Prostate gland (tissue), 2 donors: ENCODE results near the gene TCF12. TPM values are rescaled to one million over a fixed set of nuclear protein-coding genes. Genes with fewer than 3 reads are reported as not detected.

ENCODE experiments used
- DNase-seq: peaks from one replicate; pipeline ENCODE4 v3.0.0-alpha.2; 2019; ENCODE audit warnings: low spot score
- H3K27ac ChIP-seq, 2 donors: fragments of 200-600 bp; sonication (generic); 2 replicates each; pipeline ENCODE4 v1.5.1; 2017 to 2019
- H3K27me3 ChIP-seq: fragments of 200-600 bp; sonication (generic); replicated peaks from 2 replicates; pipeline ENCODE4 v1.5.1; 2019; ENCODE audit not compliant: insufficient read depth
- H3K36me3 ChIP-seq, 2 donors: fragments of 200-600 bp; sonication (generic); 1 replicate in 1 of 2; 2 replicates in 1 of 2; pipeline versions ENCODE4 v1.5.1 to v1.8.1; 2017 to 2019
- H3K4me1 ChIP-seq: fragments of 200-600 bp; sonication (generic); replicated peaks from 2 replicates; pipeline ENCODE4 v1.5.1; 2019
- H3K4me3 ChIP-seq, 2 donors: fragments of 200-600 bp; sonication (generic); 2 replicates each; pipeline ENCODE4 v1.5.1; 2017 to 2019
- H3K9me3 ChIP-seq: fragments of 200-600 bp; sonication (generic); 2 replicates; pipeline ENCODE4 v1.5.1; 2017
- POLR2A ChIP-seq: fragments of 450-650 bp; IDR thresholded peaks from one replicate; pipeline ENCODE4 v1.6.1; 2016; ENCODE audit warnings: antibody characterized with exemption, mild to moderate bottlenecking
- POLR2AphosphoS5 ChIP-seq: sonication (generic); formaldehyde crosslinking; IDR thresholded peaks from one replicate; pipeline ENCODE4 v1.6.1; 2017; ENCODE audit warnings: antibody characterized with exemption
- WGBS: methylation state at CpG from one replicate; pipeline ENCODE4 v1.1.5; 2018; 5-methylcytosine and 5-hydroxymethylcytosine counted together
- intact Hi-C: fragments of 100-400 bp; cut with DNase I; formaldehyde crosslinking; loops from one replicate; pipeline ENCODE4 v1.14.2; 2022
- total RNA-seq, 2 donors: library from RNA; depleted of rRNA; stranded (reverse); fragments of >200 nt; gene quantifications; one replicate each; pipeline ENCODE4 v1.1.0, GENCODE V29; 2016
- TF ChIP-seq, protein P1 (sequence below), 4 experiments: fragments of 200-600 bp in 2 of 4; fragments of 450-650 bp in 2 of 4; sonication (generic) in 2 of 4; IDR thresholded peaks; 1 replicate in 3 of 4; 2 replicates in 1 of 4; pipeline ENCODE4 v1.5.1; 2016 to 2019; ENCODE audit warnings: antibody characterized with exemption in 4 of 4, mild to moderate bottlenecking in 2 of 4, moderate library complexity in 2 of 4

TCF12 gene
- total RNA-seq, 2 donors from 2014 or later, result 95.4 to 123 TPM

DNA sequence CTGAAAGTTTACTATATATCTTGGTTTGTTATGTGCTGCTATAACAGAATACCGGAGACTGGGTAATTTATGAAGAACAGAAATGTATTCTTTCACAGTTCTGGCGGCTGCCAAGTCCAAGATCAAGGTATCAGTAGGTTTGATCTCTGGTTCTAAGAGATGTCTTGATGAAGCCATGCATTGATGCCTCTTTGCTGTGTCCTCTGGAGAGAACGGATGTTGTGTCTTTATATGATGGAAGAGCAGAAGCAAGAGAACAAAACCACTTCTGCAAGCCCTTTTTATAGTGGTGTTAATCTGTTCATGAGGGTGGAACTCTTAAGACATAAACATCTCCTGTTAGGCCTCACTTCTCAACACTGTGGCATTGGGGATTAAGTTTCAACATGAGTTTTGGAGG is 62.7 kb downstream of the TCF12 start:
- H3K9me3 ChIP-seq, result no peaks in the 10 kb centered on the region
- H3K36me3 ChIP-seq, result no peaks in the 10 kb centered on the region
- DNase-seq, result no peak
- H3K4me1 ChIP-seq, result no peaks in the 10 kb centered on the region
- 71% methylated on average over 3 of the region's 3 CpGs for WGBS
- no peak overlapping the region for H3K4me3 ChIP-seq
- H3K27ac ChIP-seq, result no peak overlapping the region
- TF ChIP-seq POLR2AphosphoS5 (no peak), POLR2A (no peak)
- TF ChIP-seq, protein P1, sequence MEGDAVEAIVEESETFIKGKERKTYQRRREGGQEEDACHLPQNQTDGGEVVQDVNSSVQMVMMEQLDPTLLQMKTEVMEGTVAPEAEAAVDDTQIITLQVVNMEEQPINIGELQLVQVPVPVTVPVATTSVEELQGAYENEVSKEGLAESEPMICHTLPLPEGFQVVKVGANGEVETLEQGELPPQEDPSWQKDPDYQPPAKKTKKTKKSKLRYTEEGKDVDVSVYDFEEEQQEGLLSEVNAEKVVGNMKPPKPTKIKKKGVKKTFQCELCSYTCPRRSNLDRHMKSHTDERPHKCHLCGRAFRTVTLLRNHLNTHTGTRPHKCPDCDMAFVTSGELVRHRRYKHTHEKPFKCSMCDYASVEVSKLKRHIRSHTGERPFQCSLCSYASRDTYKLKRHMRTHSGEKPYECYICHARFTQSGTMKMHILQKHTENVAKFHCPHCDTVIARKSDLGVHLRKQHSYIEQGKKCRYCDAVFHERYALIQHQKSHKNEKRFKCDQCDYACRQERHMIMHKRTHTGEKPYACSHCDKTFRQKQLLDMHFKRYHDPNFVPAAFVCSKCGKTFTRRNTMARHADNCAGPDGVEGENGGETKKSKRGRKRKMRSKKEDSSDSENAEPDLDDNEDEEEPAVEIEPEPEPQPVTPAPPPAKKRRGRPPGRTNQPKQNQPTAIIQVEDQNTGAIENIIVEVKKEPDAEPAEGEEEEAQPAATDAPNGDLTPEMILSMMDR (IDR thresholded peaks at IDR 0.05), result no peak
- intact Hi-C loops, result no loop called here
- H3K27me3 ChIP-seq, result no peaks in the 10 kb centered on the region

DNA sequence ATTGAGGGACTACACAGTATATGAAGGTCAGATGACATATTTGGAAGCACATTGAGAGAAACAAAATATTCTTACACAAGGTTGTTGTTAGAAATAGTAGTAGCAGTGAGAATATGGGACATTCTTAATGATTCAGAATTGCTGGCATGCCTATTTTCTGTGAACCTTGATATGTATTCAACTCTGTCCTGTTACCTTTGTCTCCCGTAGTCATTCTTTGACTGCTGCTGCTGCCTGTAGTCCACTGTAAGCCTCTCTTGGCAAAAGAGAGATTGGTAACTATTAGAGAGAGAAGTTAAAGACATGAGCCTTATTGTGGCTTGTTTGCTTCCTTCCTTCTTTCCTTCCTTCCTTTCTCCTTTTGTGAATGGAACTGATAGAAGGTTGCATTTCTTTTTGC is 64.5 kb downstream of the TCF12 start:
- TF ChIP-seq POLR2A (no peak), POLR2AphosphoS5 (no peak)
- TF ChIP-seq, protein P1 (IDR thresholded peaks at IDR 0.05), result no peak
- Histone ChIP-seq H3K27ac (no peak overlapping the region), H3K27me3 (no peaks in the 10 kb centered on the region), H3K9me3 (no peaks in the 10 kb centered on the region), H3K36me3 (no peaks in the 10 kb centered on the region), H3K4me3 (no peak overlapping the region), H3K4me1 (no peaks in the 10 kb centered on the region)
- 72% methylated on average over 1 of the region's 1 CpG for WGBS
- no peak for DNase-seq
- intact Hi-C loops, result no loop called here

DNA sequence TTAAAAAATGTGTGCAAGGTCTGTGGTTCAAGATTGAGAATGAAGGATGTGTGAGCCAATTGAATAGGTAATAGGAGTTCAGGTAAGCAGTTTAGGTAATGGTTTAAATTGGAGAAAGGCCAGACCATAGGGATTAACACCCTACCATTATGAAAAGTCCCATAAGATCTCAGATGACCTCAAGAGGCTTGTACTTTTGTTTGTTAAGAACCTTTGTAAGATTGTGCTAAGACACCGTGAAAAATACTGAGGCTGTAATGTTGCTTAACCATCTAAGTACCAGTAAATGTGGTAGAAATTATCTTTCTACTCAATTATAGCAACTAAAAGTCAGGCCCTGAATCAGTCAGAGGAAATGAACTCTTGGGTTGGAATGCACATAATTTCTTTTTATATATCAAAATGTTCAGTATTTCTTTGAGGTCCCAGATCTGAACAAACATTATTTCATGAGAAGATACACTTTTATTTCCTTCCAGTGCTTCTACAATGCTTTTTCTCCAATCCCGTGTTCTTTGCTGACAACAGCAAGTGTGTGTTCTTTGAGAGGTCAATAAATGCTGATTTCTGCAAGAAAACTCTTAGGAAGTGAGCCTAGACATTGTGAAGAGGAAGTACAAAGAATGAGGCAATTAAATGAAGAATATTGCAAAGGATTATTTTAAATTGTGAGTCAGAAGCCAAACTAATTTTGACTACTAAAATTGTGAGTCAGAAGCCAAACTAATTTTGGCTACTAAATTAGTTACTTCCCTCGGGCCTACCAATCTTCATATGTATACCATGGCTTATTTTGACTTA is 66.4 kb downstream of the TCF12 start:
- Histone ChIP-seq H3K9me3 (no peaks in the 10 kb centered on the region), H3K4me3 (no peak overlapping the region), H3K36me3 (no peaks in the 10 kb centered on the region), H3K4me1 (no peaks in the 10 kb centered on the region), H3K27ac (no peak overlapping the region), H3K27me3 (no peaks in the 10 kb centered on the region)
- 69% methylated on average over 3 of the region's 3 CpGs for WGBS
- TF ChIP-seq POLR2A, result no peak
- TF ChIP-seq POLR2AphosphoS5, result no peak
- TF ChIP-seq, protein P1 (IDR thresholded peaks at IDR 0.05), result no peak
- DNase-seq, result no peak
- intact Hi-C loops, result no loop called here

DNA sequence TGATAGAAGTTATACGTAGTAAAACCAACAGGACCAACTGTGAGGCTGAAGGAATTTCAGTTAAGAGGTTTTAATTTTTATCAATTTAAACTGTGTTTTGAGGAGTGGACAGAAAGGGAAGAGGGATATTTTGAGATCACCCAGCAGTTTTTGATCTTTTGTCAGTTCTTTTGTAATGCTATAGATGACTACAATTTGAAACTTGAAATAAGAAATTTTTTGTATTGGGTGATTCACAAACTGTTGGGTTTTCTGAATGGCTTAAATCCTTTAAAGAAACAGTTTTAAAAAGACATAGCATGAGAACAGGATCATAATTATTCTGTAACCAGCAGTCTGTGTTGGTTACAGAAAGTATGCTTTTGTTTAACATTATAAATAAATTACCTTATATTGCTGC is 67.4 kb downstream of the TCF12 start:
- no peaks in the 10 kb centered on the region for H3K4me1 ChIP-seq
- H3K9me3 ChIP-seq, result no peaks in the 10 kb centered on the region
- 98% methylated on average over 1 of the region's 1 CpG for WGBS
- no peaks in the 10 kb centered on the region for H3K36me3 ChIP-seq
- no peak overlapping the region for H3K27ac ChIP-seq
- TF ChIP-seq POLR2A, result no peak
- DNase-seq, result no peak
- no peak overlapping the region for H3K4me3 ChIP-seq
- H3K27me3 ChIP-seq, result no peaks in the 10 kb centered on the region
- intact Hi-C loops, result no loop called here

DNA sequence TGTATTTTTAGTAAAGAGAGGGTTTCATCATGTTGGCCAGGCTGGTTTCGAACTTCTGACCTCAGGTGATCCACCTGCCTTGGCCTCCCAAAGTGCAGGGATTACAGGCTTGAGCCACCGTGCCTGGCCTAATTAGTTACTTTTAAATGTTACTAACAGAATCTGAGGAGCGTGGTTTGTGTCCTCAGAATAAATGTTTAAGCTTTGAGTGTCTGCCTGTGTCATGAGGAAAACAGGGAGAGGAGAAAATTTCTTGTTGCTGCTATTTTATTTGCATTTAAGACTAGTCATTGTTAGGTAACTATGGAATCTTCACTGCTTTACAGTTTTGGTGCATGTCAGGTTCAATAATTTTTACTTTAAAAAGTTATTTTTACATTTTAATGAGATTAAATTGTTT is 68.8 kb downstream of the TCF12 start:
- no peak overlapping the region for H3K27ac ChIP-seq
- no peak for DNase-seq
- no peak overlapping the region for H3K4me3 ChIP-seq
- intact Hi-C loops, result no loop called here
- no peak for TF ChIP-seq POLR2AphosphoS5
- TF ChIP-seq POLR2A, result no peak
- TF ChIP-seq, protein P1 (IDR thresholded peaks at IDR 0.05), result no peak
- no peaks in the 10 kb centered on the region for H3K27me3 ChIP-seq
- WGBS, result 73% methylated on average over 3 of the region's 3 CpGs
- no peaks in the 10 kb centered on the region for H3K9me3 ChIP-seq
- no peaks in the 10 kb centered on the region for H3K4me1 ChIP-seq
- no peaks in the 10 kb centered on the region for H3K36me3 ChIP-seq
